GM18498 (cell line): ENCODE measurements around the gene SH3TC2.

Experiments
- ATAC-seq: cut with Tn5 transposase; IDR thresholded peaks from one replicate; pipeline ENCODE4 v1.9.1; 2021; ENCODE audit warnings: mild to moderate bottlenecking, moderate library complexity; ENCODE audit not compliant: unreplicated experiment

The SH3TC2 gene

DNA sequence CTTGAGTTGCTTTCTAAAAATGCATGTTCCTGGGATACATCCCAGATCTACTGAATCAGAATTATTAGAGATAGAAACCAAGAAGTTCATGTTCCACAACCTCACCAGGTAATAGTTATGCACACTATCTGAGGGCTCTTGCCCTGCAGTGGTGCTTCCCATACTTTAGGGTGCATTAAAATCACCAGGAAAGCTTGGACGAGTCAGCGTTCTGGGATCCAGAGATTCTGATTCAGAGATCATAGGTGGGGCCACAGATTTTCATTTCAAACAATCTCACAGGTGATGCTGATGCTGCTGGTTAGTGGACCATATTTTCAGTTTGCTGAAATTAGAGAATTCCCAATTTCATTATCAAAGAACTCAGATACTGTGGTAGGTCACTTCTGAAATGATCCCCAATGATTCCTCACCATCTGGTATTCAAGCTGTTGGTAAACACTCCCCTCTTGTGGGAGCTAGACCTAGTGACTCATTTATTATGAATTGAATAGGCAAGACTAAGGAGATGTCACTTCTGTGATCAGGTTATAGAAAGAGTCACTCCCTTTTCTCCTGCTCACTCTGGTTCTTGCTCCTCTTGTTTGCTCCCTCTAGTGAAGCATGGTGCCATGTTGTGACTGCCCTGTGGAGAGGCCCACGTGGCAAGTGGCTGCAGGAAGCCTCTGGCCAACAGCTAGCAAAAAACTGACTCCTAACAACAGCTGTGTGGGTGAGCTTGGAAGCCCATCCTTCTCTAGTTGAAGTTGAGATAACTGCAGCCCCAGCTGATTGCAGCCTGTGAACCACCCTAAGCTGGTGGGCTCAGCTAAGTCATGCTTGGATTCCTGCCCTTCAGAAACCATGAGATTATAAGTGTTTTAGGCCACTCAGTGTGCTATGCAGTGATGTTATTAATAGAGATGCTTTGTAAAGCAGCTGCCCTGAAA, 59.8 kb downstream of the SH3TC2 start:
- no peak for ATAC-seq

DNA sequence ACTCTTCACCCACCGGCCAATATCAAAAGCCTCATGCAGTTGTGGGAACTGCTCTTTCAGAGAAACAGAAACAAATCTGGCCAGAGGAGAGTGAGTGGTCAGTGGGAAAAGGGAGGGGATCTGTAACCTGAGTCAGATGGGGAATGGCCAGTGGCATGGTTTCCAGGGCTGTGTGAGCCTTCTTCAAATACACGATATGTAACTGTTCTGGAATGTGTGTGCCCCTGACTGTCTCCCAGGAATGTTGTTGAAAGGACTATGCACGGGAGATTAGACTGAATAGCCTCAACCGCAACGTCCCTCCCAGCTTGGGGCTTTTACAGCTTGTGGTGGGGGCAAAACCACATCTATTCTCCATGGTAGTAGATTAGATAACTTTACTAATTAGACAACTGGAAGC, 60.8 kb downstream of the SH3TC2 start:
- ATAC-seq: no peak

DNA sequence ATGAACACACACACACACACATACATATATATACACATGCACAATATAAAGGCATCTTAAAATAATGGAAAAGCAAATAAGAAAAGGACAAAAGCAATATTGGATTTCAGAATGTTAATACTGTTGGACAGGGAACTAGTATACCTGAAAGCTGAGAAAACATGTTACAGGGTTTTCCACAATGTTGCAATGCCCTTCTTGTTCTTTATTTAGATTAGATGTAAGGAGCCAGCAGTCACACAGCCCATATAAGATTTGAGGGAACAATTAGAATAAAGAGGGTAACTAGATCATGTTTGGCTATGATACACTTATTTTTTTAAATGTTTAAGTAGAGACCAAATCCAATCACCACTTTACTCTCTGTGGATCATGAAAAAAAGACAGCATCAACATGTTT, 61.7 kb downstream of the SH3TC2 start:
- ATAC-seq: no peak

DNA sequence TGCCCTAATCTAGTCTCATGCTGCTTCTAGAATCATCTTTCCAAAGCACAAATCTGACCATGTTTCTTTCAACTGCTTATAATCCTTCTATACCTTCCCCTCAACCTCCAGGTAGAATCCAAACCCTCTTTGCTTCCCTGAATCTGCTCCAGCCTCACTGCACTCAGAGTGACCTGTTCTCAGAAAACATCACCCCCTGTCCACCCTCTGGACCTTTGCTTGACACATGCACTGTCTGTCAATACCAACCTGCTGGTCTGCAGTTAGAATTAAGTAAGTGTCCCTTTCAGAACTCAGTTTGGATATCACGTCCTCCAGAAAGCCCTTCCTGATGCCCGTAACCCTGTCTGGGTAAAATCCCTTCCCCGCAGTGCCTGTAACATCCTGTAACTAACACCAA, 63.1 kb downstream of the SH3TC2 start:
- no peak for ATAC-seq

DNA sequence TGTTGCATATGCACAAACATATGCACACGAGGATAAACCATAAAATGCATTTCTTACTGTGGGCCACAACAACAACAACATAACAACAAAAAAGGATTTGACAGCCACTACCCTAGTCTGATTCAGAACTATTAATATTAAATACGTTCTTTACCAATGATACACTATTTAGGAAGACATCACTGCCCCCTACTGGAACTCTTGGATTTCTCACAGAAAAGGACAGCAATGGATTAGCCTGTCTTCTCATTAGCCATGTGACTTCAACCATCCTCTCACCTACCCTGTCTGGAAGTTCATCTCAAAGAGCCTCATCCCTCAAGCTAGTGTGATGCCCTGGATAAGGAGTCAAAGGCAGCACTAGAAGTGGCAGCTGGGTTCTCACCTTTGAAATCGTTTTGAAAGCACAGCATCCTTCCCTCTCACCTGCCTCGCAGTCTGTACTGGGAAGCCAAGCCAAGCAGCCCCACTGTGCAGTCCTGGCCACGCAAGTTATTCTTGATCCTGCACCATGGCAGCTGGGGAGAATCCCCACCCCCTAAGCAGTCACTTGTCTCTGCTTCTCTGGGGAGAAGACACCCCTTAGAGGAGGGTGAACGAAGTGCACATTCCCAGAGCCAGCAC, 64.6 kb downstream of the SH3TC2 start:
- peak; percentile 66 for ATAC-seq

DNA sequence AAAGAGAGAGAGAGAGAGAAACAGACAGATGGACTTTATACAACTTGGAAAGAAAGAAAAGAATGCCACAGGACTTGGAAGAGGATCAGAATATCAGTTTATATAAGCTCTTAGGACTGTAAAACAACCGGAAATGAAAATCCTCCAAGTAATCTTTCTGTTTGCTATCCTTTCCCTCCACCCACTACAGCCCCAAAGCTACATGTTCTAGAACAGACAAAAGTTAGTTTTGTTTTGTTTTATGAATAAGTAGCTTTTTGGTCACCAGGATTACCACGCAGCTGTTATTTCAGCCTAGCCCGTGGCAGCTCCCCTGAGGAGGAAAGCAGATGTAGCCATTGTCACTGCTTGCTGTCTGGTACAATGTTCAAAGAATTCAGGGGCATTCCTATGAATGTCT, 66.6 kb downstream of the SH3TC2 start:
- no peak for ATAC-seq

DNA sequence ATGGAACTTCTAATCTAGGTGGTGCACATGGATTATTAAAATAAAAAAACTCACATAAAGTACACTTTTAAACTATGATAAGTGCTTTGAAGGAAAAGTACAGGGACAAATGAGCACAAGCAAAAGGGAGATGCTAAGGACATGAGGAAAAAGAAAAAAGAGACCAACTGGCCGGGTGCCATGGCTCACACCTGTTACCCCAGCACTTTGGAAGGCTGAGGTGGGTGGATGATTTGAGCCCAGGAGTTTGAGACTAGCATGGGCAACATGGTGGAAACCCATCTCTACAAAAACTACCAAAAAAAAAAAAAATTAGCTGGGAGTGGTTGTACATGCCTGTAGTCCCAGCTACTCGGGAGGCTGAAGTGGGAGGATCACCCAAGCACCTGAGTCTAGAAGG, 67.1 kb downstream of the SH3TC2 start:
- ATAC-seq: no peak

DNA sequence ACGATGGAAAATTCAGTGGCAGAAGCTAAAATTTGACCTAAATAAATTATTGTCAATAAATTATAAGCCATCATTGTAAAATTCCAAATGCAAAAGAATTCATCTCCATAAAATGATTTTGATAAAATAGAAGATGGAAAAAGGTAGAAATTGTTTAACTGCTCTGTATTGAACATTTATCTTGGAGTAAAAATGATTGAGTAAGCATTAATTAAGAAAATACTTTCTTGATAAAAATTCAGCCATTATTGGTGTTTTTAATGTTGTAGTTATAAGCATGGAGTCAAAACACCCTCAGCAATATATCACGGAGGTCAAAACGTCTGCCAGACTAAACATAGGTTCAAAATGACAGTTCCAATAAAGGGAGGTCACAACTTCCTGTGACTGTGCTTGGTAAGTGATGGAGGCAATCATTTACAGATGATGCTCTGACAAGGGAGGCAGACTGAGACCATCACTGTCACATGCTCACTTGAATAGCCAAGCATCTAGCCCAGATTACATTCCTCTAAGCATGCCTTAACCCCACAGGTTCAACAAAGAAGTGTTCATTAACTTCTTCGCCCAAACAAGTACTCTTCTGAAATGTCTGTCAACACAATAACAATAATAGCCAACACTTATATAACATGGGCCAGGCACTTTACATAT, 69.5 kb downstream of the SH3TC2 start:
- ATAC-seq: no peak

DNA sequence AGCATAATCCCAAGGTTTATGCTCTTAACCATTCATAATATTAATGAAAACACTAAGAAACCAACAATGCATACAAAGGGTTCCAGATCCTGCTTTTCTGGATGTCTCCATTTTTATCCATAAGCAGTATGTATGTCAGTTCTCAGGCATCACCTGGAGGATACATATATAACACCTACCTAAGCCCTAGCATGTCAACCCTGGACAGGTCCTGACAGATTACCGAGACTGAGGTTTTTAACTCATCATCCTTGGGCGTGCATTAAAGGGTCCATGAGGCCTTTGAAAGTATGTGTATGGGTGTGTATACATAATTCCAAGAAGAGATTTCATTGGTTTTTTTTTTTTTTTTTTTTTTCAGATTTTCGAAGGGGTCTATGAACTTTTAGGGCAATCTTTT, 70.6 kb downstream of the SH3TC2 start:
- no peak for ATAC-seq

DNA sequence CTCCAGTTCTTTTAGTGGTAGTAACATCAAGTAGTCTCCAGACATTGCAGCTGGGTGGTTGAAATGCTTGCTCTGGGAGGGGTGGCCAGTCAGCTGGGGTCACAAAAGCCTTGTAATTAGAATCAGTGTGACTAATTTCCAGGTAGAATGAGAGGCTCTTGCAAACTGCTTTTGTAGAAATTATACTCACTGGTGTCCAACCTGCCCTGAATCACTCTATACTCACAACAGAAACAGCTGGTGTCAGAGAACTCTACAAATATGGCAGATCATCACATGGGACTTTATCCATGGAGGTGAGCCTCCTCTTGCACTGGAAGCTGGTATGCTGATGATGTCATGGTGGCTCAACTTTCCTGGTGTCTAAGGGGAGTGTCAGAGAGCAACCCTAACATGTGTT, 71.3 kb downstream of the SH3TC2 start:
- ATAC-seq: no peak

DNA sequence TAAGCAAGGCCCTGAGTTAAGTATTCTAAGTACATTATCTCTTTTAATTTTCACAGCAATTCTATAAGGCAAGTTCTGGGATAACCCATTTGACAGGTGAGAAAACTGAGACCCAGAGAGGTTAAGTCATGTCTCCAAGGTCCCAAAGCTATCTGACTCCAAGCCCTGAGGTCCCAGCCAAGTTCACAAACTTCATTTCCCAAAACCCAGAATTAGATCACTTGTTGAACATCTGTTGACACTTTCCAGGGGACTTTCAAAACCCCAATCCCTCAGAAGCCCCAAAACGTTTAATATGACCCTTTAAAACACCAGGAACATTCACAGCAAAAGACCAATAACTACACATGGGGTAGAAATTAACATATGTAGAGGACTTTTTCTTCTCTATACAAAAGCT, 72.0 kb downstream of the SH3TC2 start:
- ATAC-seq: no peak

DNA sequence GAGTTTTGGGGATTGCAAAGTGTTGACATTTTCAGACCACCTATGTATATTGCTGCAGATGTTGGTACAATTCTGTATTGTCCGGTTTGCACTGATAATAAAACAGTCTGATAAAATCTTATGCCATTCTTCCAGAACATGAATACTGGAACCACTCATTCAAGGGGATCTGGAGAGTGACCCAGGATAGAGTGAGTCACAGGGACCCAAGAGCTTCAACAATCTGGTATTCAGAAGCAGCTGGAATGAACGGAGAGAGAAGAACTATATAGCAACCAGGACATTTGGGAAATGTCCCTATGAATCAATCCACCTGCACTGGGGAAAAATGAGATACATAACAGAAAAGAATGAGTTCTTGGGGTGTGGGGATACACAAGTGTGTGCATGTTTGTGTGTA, 73.3 kb downstream of the SH3TC2 start:
- ATAC-seq: no peak

DNA sequence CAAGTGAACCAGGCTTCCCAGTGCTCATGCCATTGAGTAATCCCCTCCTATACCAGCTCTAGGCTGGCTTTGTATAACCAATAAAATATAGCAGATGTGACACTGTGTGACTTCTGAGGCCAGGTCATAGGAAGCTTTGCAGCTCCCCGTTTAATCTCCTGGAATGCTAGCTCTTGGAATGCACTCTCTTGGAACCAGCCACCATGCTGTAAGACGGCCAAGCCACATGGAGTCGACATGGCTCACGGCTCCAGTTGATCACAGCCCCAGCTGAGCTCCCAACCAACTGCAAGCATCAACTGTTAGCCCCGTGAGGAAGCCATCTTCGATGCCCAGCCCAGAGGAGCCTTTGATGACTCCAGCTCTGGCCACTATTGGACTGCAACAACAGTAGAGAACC, 74.5 kb downstream of the SH3TC2 start:
- ATAC-seq: no peak

DNA sequence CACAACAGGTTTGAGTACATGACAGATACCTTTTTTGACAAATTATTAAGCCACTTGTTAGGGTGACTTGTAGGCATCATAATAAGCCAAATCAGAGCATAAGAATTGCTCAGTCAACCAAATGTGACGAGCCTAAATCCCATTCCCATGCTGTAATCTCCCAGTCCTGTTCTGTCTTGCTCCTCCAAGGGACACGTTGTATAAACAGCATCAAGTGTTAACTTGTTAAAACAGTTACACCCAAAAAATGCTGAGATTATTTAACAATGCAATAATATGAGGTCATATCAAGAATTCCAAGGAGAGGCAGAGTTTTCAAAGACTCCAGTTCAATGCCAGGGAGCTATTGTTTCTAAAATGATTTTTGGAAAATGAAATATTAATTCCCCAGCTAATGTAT, 76.2 kb downstream of the SH3TC2 start:
- no peak for ATAC-seq

DNA sequence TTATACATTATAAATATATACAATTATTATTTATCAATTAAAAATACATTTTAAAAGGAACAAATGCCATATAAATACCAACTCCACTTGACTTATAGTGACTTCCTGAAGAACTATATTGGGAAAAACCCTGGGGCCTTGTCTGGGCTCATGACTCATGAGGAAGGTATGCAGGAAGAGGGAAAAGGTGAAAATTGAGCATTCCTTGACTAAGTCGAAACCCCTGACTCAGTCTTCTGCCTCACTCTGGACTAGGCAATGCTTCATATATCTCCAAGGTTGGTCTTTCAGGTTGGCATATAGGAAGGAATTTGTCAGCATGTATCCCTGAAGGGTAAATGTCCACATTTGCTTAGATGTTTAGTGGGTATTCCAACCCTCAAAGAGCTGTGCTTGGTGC, 78.5 kb downstream of the SH3TC2 start:
- ATAC-seq: no peak

DNA sequence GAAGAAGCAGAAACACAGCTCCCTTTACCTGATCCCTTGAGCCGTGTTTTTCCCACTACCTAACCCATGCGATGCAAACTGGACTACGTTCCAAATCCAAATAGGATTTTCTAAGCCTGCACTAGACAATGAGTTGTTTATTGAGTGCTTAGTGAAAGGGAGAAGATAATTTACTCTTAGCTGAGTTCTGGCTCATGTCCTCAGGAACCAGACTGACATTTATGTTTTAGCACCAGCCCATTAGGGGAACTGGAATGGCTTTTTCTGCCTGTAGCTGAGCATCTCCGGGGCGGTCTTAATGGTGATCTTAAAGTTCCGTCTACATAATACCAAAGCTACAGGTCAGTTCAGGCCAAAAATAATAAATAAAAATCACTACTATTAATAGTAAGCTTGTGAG, 81.5 kb downstream of the SH3TC2 start:
- no peak for ATAC-seq

DNA sequence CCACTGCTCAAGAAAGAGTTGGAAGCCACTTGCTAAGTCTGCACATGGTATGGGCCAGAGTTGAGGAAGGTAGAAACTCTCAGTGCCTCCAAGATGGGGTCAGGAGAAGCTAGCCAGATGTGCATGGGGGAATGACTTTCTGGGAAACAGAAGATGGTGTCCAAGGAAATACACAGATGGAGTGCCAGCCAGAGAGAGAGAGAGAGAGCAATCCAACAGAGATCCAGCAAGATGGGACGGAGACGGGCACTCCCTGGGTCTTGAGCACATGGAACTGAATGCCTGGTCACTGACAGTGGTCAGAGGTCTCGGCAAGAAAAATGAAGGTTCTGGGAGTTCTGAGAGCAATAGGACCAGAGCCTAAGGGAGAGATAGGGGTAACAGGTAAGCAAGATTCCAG, 82.1 kb downstream of the SH3TC2 start:
- ATAC-seq: no peak

DNA sequence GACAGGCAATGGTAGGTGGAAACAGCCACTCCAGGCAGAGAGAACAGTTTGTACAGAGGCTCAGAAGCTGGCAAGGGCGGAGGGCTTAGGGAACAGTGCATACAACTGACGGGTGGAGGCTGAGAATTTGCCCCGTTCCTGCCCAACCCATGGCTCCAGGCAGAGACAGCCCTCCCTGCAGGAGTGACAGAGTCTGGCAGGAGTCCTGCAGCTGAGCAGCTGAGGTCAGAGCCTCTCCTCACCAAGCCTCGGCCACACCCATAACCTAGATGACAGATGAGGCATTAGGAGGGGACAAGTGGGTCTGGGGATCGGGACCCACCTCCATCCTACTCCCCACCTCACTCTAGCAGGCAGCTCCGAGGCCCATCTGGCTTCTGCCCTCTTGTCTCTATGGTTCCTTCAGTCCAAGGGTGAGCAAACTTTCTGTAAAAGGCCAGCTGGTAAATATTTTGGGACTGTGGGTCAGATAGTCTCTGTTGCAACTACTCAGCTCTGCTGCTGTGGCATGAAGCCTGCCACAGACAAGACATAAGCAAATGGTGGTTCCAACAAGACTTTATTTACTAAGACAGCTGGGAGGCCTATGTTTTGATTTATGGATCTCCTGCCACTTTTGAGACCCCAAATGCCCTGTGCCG, 83.7 kb downstream of the SH3TC2 start:
- no peak for ATAC-seq

DNA sequence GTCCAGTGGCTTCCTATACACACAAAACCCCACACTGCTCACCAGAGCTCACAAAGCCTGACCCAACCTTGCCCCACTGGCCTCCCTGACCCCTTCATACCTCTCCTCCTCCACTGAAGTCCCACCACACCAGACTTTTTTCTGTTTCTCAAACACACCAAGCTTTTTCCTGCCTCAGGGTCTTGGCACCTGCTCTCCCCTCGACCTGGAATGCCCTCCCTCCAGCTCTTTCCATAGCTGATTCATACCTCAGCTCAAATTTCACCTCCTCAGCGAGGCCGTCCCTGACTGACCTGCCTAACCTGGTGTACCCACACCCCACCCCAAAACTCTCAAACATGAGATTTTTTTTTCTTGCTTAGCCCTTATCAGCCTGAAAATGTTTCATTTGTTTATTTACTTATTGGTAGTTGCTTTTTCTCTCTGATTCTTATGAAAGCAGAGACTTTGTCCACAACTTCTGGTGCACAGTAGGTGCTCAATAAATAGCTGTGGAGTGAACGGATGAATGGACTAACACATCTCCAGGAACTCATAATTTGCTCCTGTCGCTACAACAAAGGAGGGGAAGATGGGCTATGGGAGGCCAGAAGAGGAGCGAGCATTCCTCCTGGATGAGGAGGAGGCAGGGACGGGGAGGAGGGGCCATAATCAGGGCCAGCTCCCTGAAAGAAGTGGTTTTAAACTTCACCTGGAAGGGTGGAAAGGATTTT, 84.3 kb downstream of the SH3TC2 start:
- ATAC-seq: no peak

DNA sequence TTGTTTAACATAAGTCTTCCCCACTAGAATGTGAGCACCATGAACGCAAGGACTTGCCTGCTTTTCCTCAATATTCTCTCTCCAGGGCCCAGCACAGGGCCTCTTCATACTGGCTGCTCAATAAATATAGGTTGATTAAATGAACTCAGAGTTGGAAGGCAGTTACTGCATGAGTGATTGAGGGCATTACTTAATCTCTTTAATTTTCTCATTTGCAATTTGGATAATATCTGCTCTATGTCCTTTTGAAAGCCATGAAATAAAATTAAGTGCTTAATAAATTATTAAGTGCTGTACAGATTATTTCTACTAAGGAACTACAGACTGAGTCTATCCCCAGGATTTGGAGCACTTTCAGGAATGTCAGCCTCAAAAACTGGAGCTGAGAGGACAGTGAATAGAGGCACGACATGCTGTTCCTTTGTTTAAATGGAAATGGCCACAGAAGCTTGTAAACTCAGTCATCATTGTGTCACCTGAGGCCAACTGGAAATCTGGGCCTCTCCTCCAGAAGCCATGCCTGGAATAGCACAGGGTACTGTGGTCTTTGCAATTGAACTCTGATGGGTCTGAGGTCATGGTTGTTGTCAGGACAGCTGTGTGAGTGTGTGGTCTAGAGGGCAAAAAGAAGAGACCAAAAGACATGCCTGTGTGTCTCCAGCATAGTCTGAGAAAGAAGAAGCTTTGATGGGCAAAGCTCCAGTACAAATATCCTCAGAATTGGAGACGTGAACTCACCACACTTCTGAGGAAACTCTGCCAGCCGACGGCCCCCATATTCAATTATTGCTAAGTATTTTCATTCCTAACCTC, 86.1 kb downstream of the SH3TC2 start:
- ATAC-seq: no peak
